HCT116 (cell line): ENCODE results near the gene ARMC3. TPM values are rescaled to one million over a fixed set of nuclear protein-coding genes. Genes with fewer than 3 reads are reported as not detected.

ENCODE experiments used
- ATAC-seq: fragments of 200-7000 bp; cut with Tn5 transposase; 2 replicates; pipeline ENCODE4 v1.9.1; 2020; ENCODE audit warnings: mild to moderate bottlenecking, moderate library complexity
- BruUV-seq: library from RNA; stranded (reverse); fragments of 400-500 nt; replicated peaks from 2 replicates; lab custom pipeline; 2021; lab: Mats Ljungman, UMichigan
- CTCF ChIA-PET: fragments of 300-600 bp; sonication (Branson Sonifier 250); formaldehyde crosslinking; loops from one replicate; lab custom pipeline; 2021; ENCODE audit warnings: antibody characterized with exemption; lab: Charles Lee
- POLR2A ChIA-PET: fragments of 300-600, 350-600 bp; sonication (Branson Sonifier 250); formaldehyde crosslinking; loops from one replicate; lab custom pipeline; 2021; ENCODE audit warnings: antibody characterized with exemption; lab: Charles Lee
- RAD21 ChIA-PET, 2 experiments: fragments of 300-600 bp; sonication (Branson Sonifier 250); formaldehyde crosslinking; loops; one replicate each; lab custom pipeline; 2023; ENCODE audit warnings: low total read pairs in 2 of 2; ENCODE audit not compliant: uncharacterized antibody in 2 of 2, unreplicated experiment in 2 of 2, low non-redundant PET in 1 of 2; lab: Charles Lee
- DNase-seq: peaks from one replicate; pipeline ENCODE4 v3.0.0-alpha.2; 2010; ENCODE audit warnings: low read depth, low spot score
- H2AFZ ChIP-seq: fragments of 200-600 bp; shearing (Covaris generic), sonication (generic); 2 replicates; pipeline ENCODE4 v1.6.1; 2017; ENCODE audit warnings: low read depth, mixed run types, mixed read lengths, antibody characterized with exemption, low read length; ENCODE audit not compliant: poor library complexity, severe bottlenecking
- H3K27ac ChIP-seq: 2 replicates; pipeline ENCODE4 v1.5.1; 2012; ENCODE audit warnings: low read depth, low read length
- H3K27me3 ChIP-seq: fragments of 200-600 bp; sonication (generic); 2 replicates; pipeline ENCODE4 v1.6.1; 2016; ENCODE audit warnings: mixed run types, low read length, mixed read lengths; ENCODE audit not compliant: insufficient read depth
- H3K36me3 ChIP-seq, 2 experiments: fragments of 200-500 bp in 1 of 2; fragments of 200-600 bp in 1 of 2; sonication (Bioruptor generic) in 1 of 2; sonication (generic) in 1 of 2; 2 replicates each; pipeline versions ENCODE4 v1.5.1 to v1.6.1; 2014 to 2016; ENCODE audit warnings: low read length in 2 of 2, inconsistent platforms in 1 of 2, mixed read lengths in 1 of 2, mixed run types in 1 of 2; ENCODE audit not compliant: insufficient read depth in 2 of 2, control insufficient read depth in 1 of 2
- H3K4me1 ChIP-seq, 2 experiments: fragments of 200-600 bp in 1 of 2; sonication (generic) in 1 of 2; 2 replicates each; pipeline versions ENCODE4 v1.5.1 to v1.6.1; 2012 to 2017; ENCODE audit warnings: low read length in 2 of 2, inconsistent platforms in 1 of 2, mild to moderate bottlenecking in 1 of 2, mixed read lengths in 1 of 2, mixed run types in 1 of 2, moderate library complexity in 1 of 2; ENCODE audit not compliant: insufficient read depth in 2 of 2, control insufficient read depth in 1 of 2
- H3K4me2 ChIP-seq: fragments of 200-600 bp; sonication (generic); 2 replicates; pipeline ENCODE4 v1.6.1; 2017; ENCODE audit warnings: mixed run types, low read length, mixed read lengths
- H3K4me3 ChIP-seq, 2 experiments: fragments of 200-600 bp in 1 of 2; sonication (generic) in 1 of 2; replicated peaks in 1 of 2; 2 replicates each; pipeline ENCODE4 v1.5.1; 2011 to 2016; ENCODE audit warnings: low read length in 2 of 2, control low read depth in 1 of 2, low read depth in 1 of 2, mild to moderate bottlenecking in 1 of 2, mixed read lengths in 1 of 2, mixed run types in 1 of 2
- H3K79me2 ChIP-seq: fragments of 200-600 bp; sonication (generic); 2 replicates; pipeline ENCODE4 v1.6.1; 2017; ENCODE audit warnings: mild to moderate bottlenecking, mixed run types, low read length, moderate library complexity, mixed read lengths; ENCODE audit not compliant: insufficient read depth
- H3K9ac ChIP-seq: fragments of 200-600 bp; sonication (generic); 2 replicates; pipeline ENCODE4 v1.6.1; 2016; ENCODE audit warnings: low read length, mixed read lengths
- H3K9me2 ChIP-seq: fragments of 200-600 bp; sonication (generic), shearing (Covaris generic); 2 replicates; pipeline ENCODE4 v1.6.1; 2017; ENCODE audit warnings: mixed run types, mild to moderate bottlenecking, moderate library complexity; ENCODE audit not compliant: insufficient read depth
- H3K9me3 ChIP-seq, 2 experiments: fragments of 200-500 bp in 1 of 2; fragments of 200-600 bp in 1 of 2; sonication (Bioruptor generic) in 1 of 2; sonication (generic) in 1 of 2; 2 replicates each; pipeline ENCODE4 v1.6.1; 2014 to 2017; ENCODE audit warnings: low read length in 2 of 2, mixed read lengths in 2 of 2, inconsistent platforms in 1 of 2, low read depth in 1 of 2, mild to moderate bottlenecking in 1 of 2, mixed run types in 1 of 2, moderate library complexity in 1 of 2; ENCODE audit not compliant: control insufficient read depth in 1 of 2, insufficient read depth in 1 of 2
- H4K20me1 ChIP-seq: fragments of 200-600 bp; sonication (generic), shearing (Covaris generic); 2 replicates; pipeline ENCODE4 v1.6.1; 2017; ENCODE audit warnings: mixed run types, mild to moderate bottlenecking, moderate library complexity; ENCODE audit not compliant: insufficient read depth
- CBX3 ChIP-seq: IDR thresholded peaks from 2 replicates; pipeline ENCODE4 v1.6.1; 2012; ENCODE audit warnings: low read depth
- ELF1 ChIP-seq: IDR thresholded peaks from 2 replicates; pipeline ENCODE4 v1.6.1; 2012; ENCODE audit warnings: low read depth, borderline replicate concordance
- EZH2 ChIP-seq: fragments of 200-600 bp; sonication (generic); IDR thresholded peaks from 2 replicates; pipeline ENCODE4 v1.6.1; 2017; ENCODE audit warnings: antibody characterized with exemption, mixed run types
- EZH2phosphoT487 ChIP-seq: fragments of 200-600 bp; IDR thresholded peaks from 2 replicates; pipeline ENCODE4 v1.6.1; 2018; ENCODE audit warnings: antibody characterized with exemption, borderline replicate concordance
- POLR2A ChIP-seq: IDR thresholded peaks from 2 replicates; pipeline ENCODE4 v1.7.0; 2011; ENCODE audit warnings: borderline replicate concordance; ENCODE audit not compliant: insufficient read depth, insufficient read length; ENCODE audit errors: extremely low read depth
- POLR2AphosphoS5 ChIP-seq: IDR thresholded peaks from 2 replicates; pipeline ENCODE4 v1.6.1; 2011; ENCODE audit warnings: mild to moderate bottlenecking, low read depth, low read length, moderate library complexity
- RAD21 ChIP-seq: IDR thresholded peaks from 2 replicates; pipeline ENCODE4 v1.6.1; 2012; ENCODE audit warnings: low read depth, mild to moderate bottlenecking
- ZNF274 ChIP-seq: fragments of 200-500 bp; sonication (Bioruptor generic); IDR thresholded peaks from 2 replicates; pipeline ENCODE4 v1.6.1; 2014; ENCODE audit warnings: mild to moderate bottlenecking, low read depth, low read length, inconsistent platforms
- intact Hi-C: fragments of 100-400 bp; cut with micrococcal nuclease; formaldehyde crosslinking; loops from 2 replicates; pipeline ENCODE4 v1.10.0; 2022
- total RNA-seq: library from RNA; stranded (reverse); gene quantifications from one replicate; pipeline ENCODE4 v1.2.1, GENCODE V29; 2021; ENCODE audit not compliant: unreplicated experiment
- TF ChIP-seq, protein P1 (sequence below): IDR thresholded peaks from 2 replicates; pipeline ENCODE4 v1.6.1; 2012
- TF ChIP-seq, protein P2 (sequence below): IDR thresholded peaks from 2 replicates; pipeline ENCODE4 v1.6.1; 2012; ENCODE audit warnings: low read depth

ARMC3 gene
- total RNA-seq, 1 experiment from 2014 or later, result 2.6 TPM

- intact Hi-C loops, result no loop called here
- Histone ChIP-seq H3K9ac (no peak overlapping the region), H4K20me1 (no peaks in the 10 kb centered on the region), H3K36me3 (no peaks in the 10 kb centered on the region), H3K79me2 (no peaks in the 10 kb centered on the region), H3K4me2 (no peak overlapping the region), H3K27ac (no peak overlapping the region), H3K9me3 (no peaks in the 10 kb centered on the region), H3K4me3 (no peak overlapping the region), H3K27me3 (no peaks in the 10 kb centered on the region), H3K9me2 (peaks cover 4% of the 10 kb centered on the region; the same call in 1 of the 2 replicates), H3K4me1 (peaks cover 5 to 24% of the 10 kb centered on the region in 2 experiments), H2AFZ (no peak overlapping the region)
- POLR2A ChIA-PET, result no interaction called here
- TF ChIP-seq CBX3 (no peak), POLR2AphosphoS5 (no peak), EZH2phosphoT487 (no peak), RAD21 (no peak), ZNF274 (no peak), POLR2A (no peak), EZH2 (no peak), ELF1 (no peak)
- TF ChIP-seq, protein P1, sequence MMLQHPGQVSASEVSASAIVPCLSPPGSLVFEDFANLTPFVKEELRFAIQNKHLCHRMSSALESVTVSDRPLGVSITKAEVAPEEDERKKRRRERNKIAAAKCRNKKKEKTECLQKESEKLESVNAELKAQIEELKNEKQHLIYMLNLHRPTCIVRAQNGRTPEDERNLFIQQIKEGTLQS, result no peak
- TF ChIP-seq, protein P2, sequence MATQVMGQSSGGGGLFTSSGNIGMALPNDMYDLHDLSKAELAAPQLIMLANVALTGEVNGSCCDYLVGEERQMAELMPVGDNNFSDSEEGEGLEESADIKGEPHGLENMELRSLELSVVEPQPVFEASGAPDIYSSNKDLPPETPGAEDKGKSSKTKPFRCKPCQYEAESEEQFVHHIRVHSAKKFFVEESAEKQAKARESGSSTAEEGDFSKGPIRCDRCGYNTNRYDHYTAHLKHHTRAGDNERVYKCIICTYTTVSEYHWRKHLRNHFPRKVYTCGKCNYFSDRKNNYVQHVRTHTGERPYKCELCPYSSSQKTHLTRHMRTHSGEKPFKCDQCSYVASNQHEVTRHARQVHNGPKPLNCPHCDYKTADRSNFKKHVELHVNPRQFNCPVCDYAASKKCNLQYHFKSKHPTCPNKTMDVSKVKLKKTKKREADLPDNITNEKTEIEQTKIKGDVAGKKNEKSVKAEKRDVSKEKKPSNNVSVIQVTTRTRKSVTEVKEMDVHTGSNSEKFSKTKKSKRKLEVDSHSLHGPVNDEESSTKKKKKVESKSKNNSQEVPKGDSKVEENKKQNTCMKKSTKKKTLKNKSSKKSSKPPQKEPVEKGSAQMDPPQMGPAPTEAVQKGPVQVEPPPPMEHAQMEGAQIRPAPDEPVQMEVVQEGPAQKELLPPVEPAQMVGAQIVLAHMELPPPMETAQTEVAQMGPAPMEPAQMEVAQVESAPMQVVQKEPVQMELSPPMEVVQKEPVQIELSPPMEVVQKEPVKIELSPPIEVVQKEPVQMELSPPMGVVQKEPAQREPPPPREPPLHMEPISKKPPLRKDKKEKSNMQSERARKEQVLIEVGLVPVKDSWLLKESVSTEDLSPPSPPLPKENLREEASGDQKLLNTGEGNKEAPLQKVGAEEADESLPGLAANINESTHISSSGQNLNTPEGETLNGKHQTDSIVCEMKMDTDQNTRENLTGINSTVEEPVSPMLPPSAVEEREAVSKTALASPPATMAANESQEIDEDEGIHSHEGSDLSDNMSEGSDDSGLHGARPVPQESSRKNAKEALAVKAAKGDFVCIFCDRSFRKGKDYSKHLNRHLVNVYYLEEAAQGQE, result no peak
- no TSS peak for BruUV-seq
- DNase-seq (no peak), ATAC-seq (no peak)
- RAD21 ChIA-PET, result no interaction called here
- CTCF ChIA-PET, result no interaction called here
Measured at GRCh38 chr10:23051855-23052331, 124.0 kb downstream of the ARMC3 start.
